GM19023 (cell line): Measurements from ENCODE around the gene FPGS.

ENCODE experiments used
- ATAC-seq: cut with Tn5 transposase; IDR thresholded peaks from one replicate; pipeline ENCODE4 v1.9.1; 2021; ENCODE audit warnings: mild to moderate bottlenecking, moderate library complexity; ENCODE audit not compliant: unreplicated experiment

The FPGS gene

GRCh38 chr9:127810378-127811187, 7.9 kb downstream of the FPGS start:
- ATAC-seq = no peak

GRCh38 chr9:127812011-127812410, 9.3 kb downstream of the FPGS start:
- no peak for ATAC-seq

DNA sequence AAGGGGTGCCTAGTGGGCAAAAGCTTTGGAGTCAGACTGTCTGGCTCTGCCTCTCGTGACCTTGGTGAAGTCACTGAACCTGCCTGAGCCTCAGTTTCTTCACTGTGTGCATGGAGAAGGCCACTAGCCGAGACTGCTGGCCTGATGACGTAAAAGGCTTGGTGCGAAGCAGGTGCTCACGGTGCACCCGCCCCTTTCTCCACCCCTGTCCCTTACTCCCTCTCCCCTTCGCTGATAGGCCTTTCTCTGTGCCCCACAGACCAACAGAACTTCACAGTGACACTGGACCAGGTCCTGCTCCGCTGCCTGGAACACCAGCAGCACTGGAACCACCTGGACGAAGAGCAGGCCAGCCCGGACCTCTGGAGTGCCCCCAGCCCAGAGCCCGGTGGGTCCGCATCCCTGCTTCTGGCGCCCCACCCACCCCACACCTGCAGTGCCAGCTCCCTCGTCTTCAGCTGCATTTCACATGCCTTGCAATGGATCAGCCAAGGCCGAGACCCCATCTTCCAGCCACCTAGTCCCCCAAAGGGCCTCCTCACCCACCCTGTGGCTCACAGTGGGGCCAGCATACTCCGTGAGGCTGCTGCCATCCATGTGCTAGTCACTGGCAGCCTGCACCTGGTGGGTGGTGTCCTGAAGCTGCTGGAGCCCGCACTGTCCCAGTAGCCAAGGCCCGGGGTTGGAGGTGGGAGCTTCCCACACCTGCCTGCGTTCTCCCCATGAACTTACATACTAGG, 10.4 kb downstream of the FPGS start:
- ATAC-seq = no peak

GRCh38 chr9:127813686-127814226, 11.1 kb downstream of the FPGS start:
- no peak for ATAC-seq

DNA sequence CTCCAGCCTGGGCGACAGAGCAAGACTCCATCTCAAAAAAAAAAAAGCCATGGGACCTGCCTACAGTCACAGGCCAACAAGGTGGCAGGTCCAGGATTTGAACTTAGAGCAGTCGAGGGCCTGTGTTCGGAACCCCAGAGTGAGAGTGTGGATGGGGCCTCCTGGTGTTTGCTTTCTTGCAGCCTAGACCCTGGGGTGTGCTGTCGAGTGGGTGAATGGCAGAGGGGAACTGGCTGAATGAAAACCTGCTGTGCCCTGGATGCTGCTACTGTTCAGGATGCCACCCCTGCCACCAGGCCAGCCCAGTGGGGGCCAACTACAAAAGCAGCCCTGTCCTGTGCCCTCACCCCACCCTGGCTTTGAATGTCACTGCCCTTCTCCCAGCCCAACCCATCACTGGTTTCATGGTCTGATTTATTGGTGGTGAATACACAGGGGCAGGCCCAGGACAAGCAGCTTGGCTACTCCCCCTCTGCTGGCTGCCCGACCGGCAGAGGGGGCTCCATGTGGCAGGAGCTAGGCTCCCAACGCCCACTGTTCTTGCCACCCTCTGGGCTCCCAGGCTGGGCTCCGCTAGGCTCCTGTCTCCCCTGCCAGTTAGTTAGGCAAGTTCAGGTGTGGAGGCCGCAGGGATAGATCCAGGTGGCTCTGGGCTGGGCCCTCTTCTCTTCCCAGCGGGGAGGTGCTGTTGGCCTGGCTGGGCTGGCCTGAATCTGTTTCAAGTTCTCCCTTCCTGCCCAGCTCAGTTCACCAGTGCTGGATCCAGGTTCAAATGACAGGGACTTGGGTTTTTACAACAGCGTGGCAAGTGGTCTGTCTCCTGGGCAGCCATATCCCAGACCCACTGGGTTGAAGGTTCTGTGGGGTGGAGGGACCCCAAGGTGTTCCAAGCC, 12.2 kb downstream of the FPGS start:
- ATAC-seq = no peak

GRCh38 chr9:127815512-127816361, 13.1 kb downstream of the FPGS start:
- no peak for ATAC-seq

GRCh38 chr9:127816362-127816725, 13.7 kb downstream of the FPGS start:
- ATAC-seq = no peak

DNA sequence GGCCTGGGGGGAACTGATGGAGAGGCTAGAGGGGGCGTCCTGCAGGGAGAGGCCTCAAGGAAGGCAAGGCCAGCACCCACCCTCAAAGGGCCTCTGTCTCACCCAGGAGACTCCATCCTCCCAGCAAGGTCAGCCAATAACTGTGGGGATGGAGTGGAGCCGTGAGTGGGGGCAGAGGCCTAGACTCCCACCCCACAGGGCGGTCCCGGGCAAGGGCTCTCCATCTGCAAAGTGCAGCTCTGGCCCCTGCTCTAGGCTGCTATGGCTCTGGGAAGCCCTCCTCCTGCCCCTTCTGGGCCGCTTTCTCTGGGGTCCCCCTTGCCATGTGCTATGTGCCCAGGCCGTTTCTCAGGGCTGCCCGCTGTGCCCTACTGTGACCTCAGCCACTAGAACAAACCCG, 14.0 kb downstream of the FPGS start:
- ATAC-seq = no peak

- no peak for ATAC-seq
Measured at GRCh38 chr9:127817881-127818434, 15.3 kb downstream of the FPGS start.

DNA sequence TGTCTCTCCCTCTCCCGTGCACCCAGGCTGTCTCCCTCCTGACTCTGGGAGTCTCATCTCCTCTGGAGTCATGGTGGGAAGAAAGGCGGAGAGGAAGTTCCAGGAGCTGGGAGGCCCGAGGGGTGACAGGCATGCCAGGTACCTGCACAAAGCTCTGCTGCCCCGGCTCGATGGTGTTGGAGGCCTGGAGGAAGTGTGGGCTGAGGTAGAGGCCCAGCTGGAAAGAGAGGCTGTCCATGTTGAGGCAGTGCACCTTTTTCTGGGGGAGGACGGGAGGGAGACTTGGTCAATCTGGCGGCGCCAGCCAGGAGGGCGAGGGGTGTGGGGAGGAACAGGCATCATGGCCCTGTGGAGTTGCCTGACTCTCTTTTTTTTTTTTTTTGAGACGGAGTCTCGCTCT, 15.9 kb downstream of the FPGS start:
- no peak for ATAC-seq

DNA sequence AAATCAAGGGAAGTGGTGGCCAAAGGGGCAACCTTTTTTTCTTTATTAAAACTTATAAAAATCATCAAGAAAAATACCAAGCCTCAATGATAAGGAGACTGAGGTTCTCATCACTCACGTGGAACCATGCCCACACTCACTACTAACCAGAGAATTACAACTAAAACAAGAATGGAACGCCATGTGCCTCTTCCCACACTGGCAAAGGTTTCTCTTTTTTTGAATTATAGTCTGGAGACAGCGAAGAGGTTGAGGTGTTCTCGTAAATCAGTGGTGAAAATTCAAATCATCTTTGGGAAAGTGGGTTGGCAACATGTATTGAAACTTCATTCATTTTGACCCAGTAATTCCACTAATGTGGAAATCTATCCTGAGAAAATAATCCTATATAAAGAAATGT, 19.4 kb downstream of the FPGS start:
- ATAC-seq = no peak

DNA sequence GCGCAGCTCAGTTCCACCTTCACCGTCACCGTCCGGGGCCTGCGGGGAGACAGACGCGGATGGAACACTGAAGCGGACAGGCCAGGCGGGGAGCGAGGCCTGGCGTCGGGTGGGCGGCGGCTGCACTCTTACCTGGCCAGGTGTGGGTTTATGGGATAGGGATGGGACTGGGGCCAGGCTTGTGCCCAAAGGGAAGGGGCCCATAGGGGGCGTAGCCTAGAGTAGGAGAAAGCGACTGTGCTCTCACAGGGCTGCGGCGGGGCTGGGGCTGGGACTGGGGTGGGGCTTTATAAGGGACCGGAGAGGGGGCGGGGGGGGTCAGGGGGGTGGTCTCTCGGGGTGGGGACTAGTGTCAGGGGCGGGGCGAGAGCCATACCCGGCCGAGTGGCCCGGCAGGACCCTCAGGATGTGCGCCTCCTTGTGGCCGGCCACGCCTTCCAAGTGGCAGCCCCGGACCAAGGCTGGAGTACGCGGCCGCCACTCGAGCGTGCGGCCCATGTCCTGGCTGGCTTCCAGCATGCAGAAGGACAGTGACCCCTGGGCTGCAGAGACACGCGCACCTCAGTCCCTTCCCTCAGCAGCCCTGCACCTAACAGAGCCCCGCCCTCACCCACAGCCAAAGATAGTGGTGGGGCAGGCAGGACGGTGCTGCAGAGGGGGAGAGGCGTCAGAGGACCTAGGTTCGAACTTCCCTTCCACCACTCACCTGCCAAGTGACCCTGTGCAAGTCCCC, 22.8 kb downstream of the FPGS start:
- no peak for ATAC-seq

- no peak for ATAC-seq
Measured at GRCh38 chr9:127826253-127826913, 23.7 kb downstream of the FPGS start.

DNA sequence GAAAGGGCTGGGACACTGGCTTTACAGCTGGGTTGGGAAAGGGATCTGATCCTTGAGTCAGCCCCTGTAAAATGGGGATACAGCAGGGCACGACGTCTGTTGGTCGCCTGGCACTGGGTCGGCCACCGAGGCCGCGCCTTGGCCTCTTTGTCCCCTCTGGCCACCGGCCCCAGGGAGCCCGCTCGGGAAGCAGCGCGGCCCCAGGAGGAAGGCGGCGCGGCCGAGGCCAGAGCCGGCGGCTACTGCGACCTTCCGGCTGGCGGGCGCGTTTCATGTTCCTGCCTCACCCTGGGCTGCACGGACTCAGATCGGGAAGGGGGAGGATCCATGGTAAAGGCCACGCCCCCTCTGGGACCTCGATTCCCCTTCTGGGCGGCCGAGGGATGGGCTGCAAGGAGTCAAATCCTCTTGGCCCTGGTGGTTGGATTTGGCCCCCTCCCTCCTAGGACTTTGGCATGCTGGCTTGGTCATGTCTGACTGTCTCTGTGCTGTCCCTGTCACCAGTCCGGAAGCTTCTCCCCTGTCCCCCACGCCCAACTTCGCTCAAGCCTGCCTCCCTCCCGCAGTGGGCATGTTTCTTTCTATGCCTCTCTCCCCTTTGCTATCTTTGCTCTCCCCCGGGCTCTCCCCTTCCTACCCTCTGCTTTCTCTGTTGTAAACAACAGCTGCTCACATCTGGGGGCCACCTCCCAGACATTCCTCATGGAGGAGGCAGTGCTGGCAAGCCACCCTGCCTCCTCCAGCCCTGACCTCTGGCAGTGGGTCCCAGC, 25.8 kb downstream of the FPGS start:
- no peak for ATAC-seq

- ATAC-seq = no peak
Measured at GRCh38 chr9:127829205-127829906, 26.7 kb downstream of the FPGS start.

- no peak for ATAC-seq
Measured at GRCh38 chr9:127832248-127832647, 29.6 kb downstream of the FPGS start.

GRCh38 chr9:127833555-127833954, 30.9 kb downstream of the FPGS start:
- ATAC-seq = no peak
